ENCODE measurements around the gene PWP2.

DNA sequence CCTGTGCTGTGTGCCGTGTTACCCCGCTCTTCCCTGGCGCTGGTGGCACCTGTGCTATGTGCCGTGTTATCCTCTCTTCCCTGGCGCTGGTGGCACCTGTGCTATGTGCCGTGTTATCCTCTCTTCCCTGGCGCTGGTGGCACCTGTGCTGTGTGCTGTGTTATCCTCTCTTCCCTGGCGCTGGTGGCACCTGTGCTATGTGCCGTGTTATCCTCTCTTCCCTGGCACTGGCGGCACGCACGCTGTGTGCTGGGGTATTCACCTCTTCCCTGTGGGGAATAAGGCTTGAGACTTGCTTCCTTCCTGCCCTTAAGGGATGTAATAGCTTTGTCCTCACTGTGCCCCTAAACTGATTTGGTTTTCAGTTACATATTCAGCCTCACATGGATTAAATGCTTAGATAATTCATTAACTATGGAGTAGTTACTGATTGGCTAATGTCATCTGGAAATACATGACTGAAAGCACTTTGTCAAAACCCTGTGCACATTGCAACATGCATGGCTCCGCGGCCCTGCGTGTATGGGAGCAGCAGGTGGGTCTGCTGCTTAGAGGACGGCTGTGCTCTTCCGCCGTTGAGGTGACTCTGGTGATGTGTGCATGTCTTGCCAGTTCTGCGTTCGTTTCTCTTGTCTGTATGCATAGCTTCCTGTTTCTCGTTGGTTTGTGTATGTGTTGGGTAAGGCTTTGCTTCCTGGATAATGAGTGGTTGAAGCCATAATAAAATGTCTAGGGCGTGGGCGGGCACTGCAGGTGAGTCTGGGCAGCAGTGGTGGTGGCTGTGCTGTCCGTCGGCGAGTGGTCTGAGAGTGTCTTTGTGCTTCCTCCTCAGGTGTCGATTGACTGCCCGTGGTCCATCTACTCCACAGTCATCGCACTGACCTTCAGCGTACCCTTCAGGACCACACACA, 17.9 kb upstream of the PWP2 start:
- TF ChIP-seq, protein P1, sequence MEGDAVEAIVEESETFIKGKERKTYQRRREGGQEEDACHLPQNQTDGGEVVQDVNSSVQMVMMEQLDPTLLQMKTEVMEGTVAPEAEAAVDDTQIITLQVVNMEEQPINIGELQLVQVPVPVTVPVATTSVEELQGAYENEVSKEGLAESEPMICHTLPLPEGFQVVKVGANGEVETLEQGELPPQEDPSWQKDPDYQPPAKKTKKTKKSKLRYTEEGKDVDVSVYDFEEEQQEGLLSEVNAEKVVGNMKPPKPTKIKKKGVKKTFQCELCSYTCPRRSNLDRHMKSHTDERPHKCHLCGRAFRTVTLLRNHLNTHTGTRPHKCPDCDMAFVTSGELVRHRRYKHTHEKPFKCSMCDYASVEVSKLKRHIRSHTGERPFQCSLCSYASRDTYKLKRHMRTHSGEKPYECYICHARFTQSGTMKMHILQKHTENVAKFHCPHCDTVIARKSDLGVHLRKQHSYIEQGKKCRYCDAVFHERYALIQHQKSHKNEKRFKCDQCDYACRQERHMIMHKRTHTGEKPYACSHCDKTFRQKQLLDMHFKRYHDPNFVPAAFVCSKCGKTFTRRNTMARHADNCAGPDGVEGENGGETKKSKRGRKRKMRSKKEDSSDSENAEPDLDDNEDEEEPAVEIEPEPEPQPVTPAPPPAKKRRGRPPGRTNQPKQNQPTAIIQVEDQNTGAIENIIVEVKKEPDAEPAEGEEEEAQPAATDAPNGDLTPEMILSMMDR (IDR thresholded peaks at IDR 0.05; ENCODE audit: extremely low read depth in 1 of 2, insufficient read depth in 1 of 2, low read depth in 1 of 2, low read length in 2 of 2), result no peak
- TF ChIP-seq POLR2A (IDR thresholded peaks at IDR 0.05; ENCODE audit: low read depth, low read length) (no peak), EZH2 (IDR thresholded peaks at IDR 0.05; ENCODE audit: borderline replicate concordance, low read depth, low read length, severe bottlenecking) (no peak), POLR2AphosphoS5 (IDR thresholded peaks at IDR 0.05; ENCODE audit: insufficient read depth, low read depth, low read length) (no peak), JUN (IDR thresholded peaks at IDR 0.05; ENCODE audit: borderline replicate concordance, insufficient read depth, insufficient read length, low read depth) (no peak), GATA2 (IDR thresholded peaks at IDR 0.05; ENCODE audit: insufficient read depth, insufficient read length, low read depth, low read length) (no peak), MYC (IDR thresholded peaks at IDR 0.05; ENCODE audit: low read depth, low read length) (no peak), FOS (IDR thresholded peaks at IDR 0.05; ENCODE audit: borderline replicate concordance, insufficient read depth, low read length) (no peak)
- TF ChIP-seq, protein P2, sequence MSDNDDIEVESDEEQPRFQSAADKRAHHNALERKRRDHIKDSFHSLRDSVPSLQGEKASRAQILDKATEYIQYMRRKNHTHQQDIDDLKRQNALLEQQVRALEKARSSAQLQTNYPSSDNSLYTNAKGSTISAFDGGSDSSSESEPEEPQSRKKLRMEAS (IDR thresholded peaks at IDR 0.05; ENCODE audit: insufficient read depth, insufficient read length), result no peak

Measured in endothelial cell of umbilical vein (primary cell).